HEK293T (cell line): ENCODE results near the gene LDHD.
"Not testable (repeated sequence)": the region's sequence is repeated elsewhere in the genome, so short reads cannot be mapped to it uniquely, and the experiment has no call there.

Experiments
- CTCF ChIA-PET: fragments of 350-600 bp; formaldehyde crosslinking; extraction: SDS; loops from one replicate; lab custom pipeline; 2021; ENCODE audit warnings: antibody characterized with exemption, inconsistent platforms; lab: Yijun Ruan, JAX
- POLR2A ChIA-PET: fragments of 350-600 bp; formaldehyde crosslinking; extraction: SDS; loops from one replicate; lab custom pipeline; 2020; ENCODE audit warnings: antibody characterized with exemption, inconsistent platforms; lab: Yijun Ruan, JAX
- DNase-seq: peaks from one replicate; pipeline ENCODE4 v3.0.0; 2012; ENCODE audit warnings: mixed read lengths; ENCODE audit errors: extremely low spot score
- ARNT ChIP-seq: fragments of 450-650 bp; IDR thresholded peaks from 2 replicates; pipeline ENCODE4 v1.6.1; 2017; ENCODE audit warnings: mild to moderate bottlenecking
- BHLHE40 ChIP-seq: fragments of 450-650 bp; IDR thresholded peaks from 2 replicates; pipeline ENCODE4 v1.6.1; 2016; ENCODE audit warnings: mild to moderate bottlenecking, moderate library complexity, borderline replicate concordance
- CTBP1 ChIP-seq: fragments of 450-650 bp; IDR thresholded peaks from 2 replicates; pipeline ENCODE4 v1.6.1; 2016; ENCODE audit warnings: borderline replicate concordance
- ELF4 ChIP-seq: fragments of 450-650 bp; IDR thresholded peaks from 2 replicates; pipeline ENCODE4 v1.6.1; 2017; ENCODE audit warnings: antibody characterized with exemption
- FOXA1 ChIP-seq: fragments of 450-650 bp; IDR thresholded peaks from 2 replicates; pipeline ENCODE4 v1.6.1; 2016; ENCODE audit warnings: mild to moderate bottlenecking
- FOXK2 ChIP-seq: fragments of 450-650 bp; IDR thresholded peaks from 2 replicates; pipeline ENCODE4 v1.6.1; 2016; ENCODE audit warnings: mild to moderate bottlenecking
- FOXM1 ChIP-seq: fragments of 450-650 bp; IDR thresholded peaks from 2 replicates; pipeline ENCODE4 v1.6.1; 2017; ENCODE audit warnings: mild to moderate bottlenecking, borderline replicate concordance
- HDGF ChIP-seq: fragments of 450-650 bp; IDR thresholded peaks from 2 replicates; pipeline ENCODE4 v1.6.1; 2017; ENCODE audit warnings: antibody characterized with exemption, borderline replicate concordance
- L3MBTL2 ChIP-seq: fragments of 450-650 bp; conservative IDR thresholded peaks from 2 replicates; pipeline ENCODE4 v1.6.1; 2016; ENCODE audit warnings: mild to moderate bottlenecking
- LEF1 ChIP-seq: fragments of 450-650 bp; IDR thresholded peaks from 2 replicates; pipeline ENCODE4 v1.6.1; 2017; ENCODE audit warnings: mild to moderate bottlenecking, borderline replicate concordance
- NFRKB ChIP-seq: fragments of 450-650 bp; IDR thresholded peaks from 2 replicates; pipeline ENCODE4 v1.6.1; 2016; ENCODE audit warnings: mild to moderate bottlenecking, moderate library complexity
- PKNOX1 ChIP-seq: fragments of 450-650 bp; IDR thresholded peaks from 2 replicates; pipeline ENCODE4 v1.6.1; 2016
- SP1 ChIP-seq: fragments of 450-650 bp; IDR thresholded peaks from 2 replicates; pipeline ENCODE4 v1.6.1; 2017
- SUZ12 ChIP-seq: fragments of 450-650 bp; IDR thresholded peaks from 2 replicates; pipeline ENCODE4 v1.6.1; 2016; ENCODE audit warnings: mild to moderate bottlenecking
- TARDBP ChIP-seq: fragments of 450-650 bp; IDR thresholded peaks from 2 replicates; pipeline ENCODE4 v1.6.1; 2016
- ZNF384 ChIP-seq: fragments of 450-650 bp; IDR thresholded peaks from 2 replicates; pipeline ENCODE4 v1.6.1; 2016

The LDHD gene

GRCh38 chr16:75130150-75130771 is 13.7 kb upstream of the LDHD start:
- POLR2A ChIA-PET, result no interaction called here
- no peak for DNase-seq
- no peak for TF ChIP-seq SP1
- no peak for TF ChIP-seq CTBP1
- no peak for TF ChIP-seq ARNT
- TF ChIP-seq L3MBTL2, result no peak
- TF ChIP-seq HDGF, result no peak
- no peak for TF ChIP-seq BHLHE40
- TF ChIP-seq LEF1, result no peak
- TF ChIP-seq FOXA1, result no peak
- TF ChIP-seq PKNOX1, result no peak
- no peak for TF ChIP-seq FOXK2
- no peak for TF ChIP-seq TARDBP
- TF ChIP-seq NFRKB, result no peak
- CTCF ChIA-PET, result interaction anchor here (1.1 kb wide), 1 partner anchor 132 kb away, joined by 3 read pairs; the partner anchor contains the start of gene ZNRF1

GRCh38 chr16:75129421-75130149 is 13.0 kb upstream of the LDHD start:
- POLR2A ChIA-PET, DNase-seq: not testable (repeated sequence)
- CTCF ChIA-PET, result interaction anchor here (0.7 kb wide), 1 partner anchor 131 kb away, joined by 3 read pairs; the partner anchor contains the start of gene ZNRF1
- peak; percentile 85 for TF ChIP-seq PKNOX1

- no peak for DNase-seq
- ChIA-PET POLR2A (no interaction called here), CTCF (no interaction called here)
- no peak for TF ChIP-seq FOXK2
- no peak for TF ChIP-seq ELF4
- no peak for TF ChIP-seq ARNT
- no peak for TF ChIP-seq NFRKB
- TF ChIP-seq FOXA1, result no peak
- TF ChIP-seq TARDBP, result no peak
- no peak for TF ChIP-seq PKNOX1
- no peak for TF ChIP-seq CTBP1
These were observed 11.3 kb upstream of the LDHD start for GRCh38 chr16:75127713-75128415.

- DNase-seq, result no peak
- TF ChIP-seq LEF1 (no peak), FOXA1 (no peak), HDGF (no peak), L3MBTL2 (no peak)
- ChIA-PET CTCF (no interaction called here), POLR2A (no interaction called here)
These were observed 6.0 kb upstream of the LDHD start for GRCh38 chr16:75122609-75123008.

- TF ChIP-seq ELF4, result no peak
- TF ChIP-seq L3MBTL2, result no peak
- TF ChIP-seq ZNF384, result no peak
- no peak for TF ChIP-seq PKNOX1
- TF ChIP-seq SP1, result no peak
- TF ChIP-seq LEF1, result no peak
- CTCF ChIA-PET, result interaction anchor here (1.3 kb wide), 1 partner anchor 123 kb away, joined by 3 read pairs; the partner anchor contains the start of gene ZNRF1
These were observed 5.5 kb upstream of the LDHD start for GRCh38 chr16:75121949-75122568.

DNA sequence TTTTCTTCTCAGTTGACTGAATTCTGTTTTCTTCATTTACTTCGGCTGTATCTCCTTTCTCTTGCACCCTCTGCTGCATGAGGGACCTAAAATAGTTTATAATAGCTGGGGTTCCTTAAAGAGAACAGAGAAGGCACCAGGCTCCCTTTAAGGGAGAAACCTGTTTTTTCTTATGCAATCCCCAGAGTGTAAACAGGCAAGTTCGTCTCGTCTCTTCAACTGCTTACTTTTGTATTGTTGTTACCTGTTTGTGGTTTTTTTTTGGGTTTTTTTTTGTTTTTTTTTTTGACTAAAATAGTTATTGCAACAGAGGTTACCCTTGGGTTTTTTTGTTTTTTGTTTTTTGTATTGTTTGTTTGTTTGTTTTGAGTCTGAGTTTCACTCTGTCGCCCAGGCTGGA is 3.7 kb upstream of the LDHD start:
- ChIA-PET CTCF (interaction anchor here (0.7 kb wide), 1 partner anchor 10 kb away, joined by 5 read pairs; no protein-coding TSS in a partner anchor), POLR2A (no interaction called here)
- TF ChIP-seq HDGF (no peak), LEF1 (no peak), ARNT (no peak), SP1 (no peak), TARDBP (no peak), PKNOX1 (no peak), SUZ12 (no peak), NFRKB (no peak), FOXK2 (no peak), L3MBTL2 (no peak), ZNF384 (no peak), BHLHE40 (no peak), FOXM1 (no peak), ELF4 (no peak), FOXA1 (no peak), CTBP1 (no peak)
- no peak for DNase-seq

More at GRCh38 chr16:75121949-75122568, 5.5 kb upstream of the LDHD start:
- no peak for DNase-seq
- POLR2A ChIA-PET, result no interaction called here
